Vagina (tissue), 2 donors: ENCODE results near the gene TNIP1. TPM values are rescaled to one million over a fixed set of nuclear protein-coding genes. Genes with fewer than 3 reads are reported as not detected.
A peak's percentile ranks its signal among the peaks of the same experiment; 100 is the strongest.

Source experiments
- DNase-seq, 2 donors: peaks; one replicate each; pipeline ENCODE4 v3.0.0-alpha.2; 2017; ENCODE audit errors: extremely low spot score in 2 of 2
- H3K27ac ChIP-seq: fragments of 200-600 bp; sonication (generic); one replicate; pipeline ENCODE4 v1.5.1; 2019
- H3K27me3 ChIP-seq: fragments of 200-600 bp; sonication (generic); one replicate; pipeline ENCODE4 v1.5.1; 2019
- H3K36me3 ChIP-seq, 2 donors: fragments of 200-600 bp; sonication (generic); one replicate each; pipeline ENCODE4 v1.5.1; 2017 to 2019
- H3K4me1 ChIP-seq: fragments of 200-600 bp; sonication (generic); one replicate; pipeline ENCODE4 v1.5.1; 2019
- H3K4me3 ChIP-seq, 2 donors: fragments of 200-600 bp; sonication (generic); 1 replicate in 1 of 2; 2 replicates in 1 of 2; pipeline ENCODE4 v1.5.1; 2016 to 2019
- H3K9me3 ChIP-seq: fragments of 200-600 bp; sonication (generic); one replicate; pipeline ENCODE4 v1.5.1; 2019
- POLR2A ChIP-seq, 2 donors: fragments of 450-650 bp; IDR thresholded peaks; one replicate each; pipeline ENCODE4 v1.6.1; 2017; ENCODE audit warnings: antibody characterized with exemption in 2 of 2, mild to moderate bottlenecking in 2 of 2, moderate library complexity in 2 of 2
- POLR2AphosphoS5 ChIP-seq, 2 donors: sonication (generic); formaldehyde crosslinking; IDR thresholded peaks; one replicate each; pipeline ENCODE4 v1.9.0; 2017; ENCODE audit warnings: antibody characterized with exemption in 2 of 2, mild to moderate bottlenecking in 2 of 2, low read depth in 1 of 2; ENCODE audit not compliant: insufficient read depth in 1 of 2
- intact Hi-C: fragments of 100-400 bp; cut with DNase I; formaldehyde crosslinking; loops from one replicate; pipeline ENCODE4 v1.15.1; 2023
- total RNA-seq: library from RNA; depleted of rRNA; stranded (reverse); fragments of >200 nt; gene quantifications from one replicate; pipeline ENCODE4 v1.2.3, GENCODE V29; 2016
- TF ChIP-seq, protein P1 (sequence below), 3 experiments: fragments of 450-650 bp in 2 of 3; fragments of 200-600 bp in 1 of 3; sonication (generic) in 1 of 3; IDR thresholded peaks; one replicate each; pipeline ENCODE4 v1.5.1; 2017 to 2019; ENCODE audit warnings: antibody characterized with exemption in 3 of 3, mild to moderate bottlenecking in 2 of 3, moderate library complexity in 2 of 3

The TNIP1 gene
- total RNA-seq, 1 donor from 2014 or later: 92.6 TPM

DNA sequence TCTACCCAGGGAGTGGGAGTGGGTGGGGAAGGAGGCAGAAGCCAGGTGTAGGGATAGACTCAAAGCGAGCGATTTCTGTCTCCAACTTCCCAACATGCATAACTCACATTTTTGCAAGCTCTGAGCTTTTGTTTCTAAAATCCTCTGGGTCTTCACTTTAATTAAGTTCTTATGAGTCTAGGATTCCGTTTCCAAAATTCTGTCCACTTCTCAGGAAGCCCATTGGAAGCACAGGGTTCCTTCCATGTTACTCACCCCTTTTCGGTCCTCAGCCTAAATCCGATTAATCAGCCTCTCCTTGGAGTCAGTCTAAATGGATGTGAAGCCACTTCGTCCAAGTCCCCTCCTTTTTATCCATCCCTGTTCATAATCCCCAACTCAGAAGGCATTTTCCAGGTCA, 59.1 kb downstream of the TNIP1 start:
- peak overlapping the region; percentile 94 for H3K27ac ChIP-seq
- H3K4me1 ChIP-seq: peaks cover 68% of the 10 kb centered on the region
- no peaks in the 10 kb centered on the region for H3K9me3 ChIP-seq
- TF ChIP-seq, protein P1, sequence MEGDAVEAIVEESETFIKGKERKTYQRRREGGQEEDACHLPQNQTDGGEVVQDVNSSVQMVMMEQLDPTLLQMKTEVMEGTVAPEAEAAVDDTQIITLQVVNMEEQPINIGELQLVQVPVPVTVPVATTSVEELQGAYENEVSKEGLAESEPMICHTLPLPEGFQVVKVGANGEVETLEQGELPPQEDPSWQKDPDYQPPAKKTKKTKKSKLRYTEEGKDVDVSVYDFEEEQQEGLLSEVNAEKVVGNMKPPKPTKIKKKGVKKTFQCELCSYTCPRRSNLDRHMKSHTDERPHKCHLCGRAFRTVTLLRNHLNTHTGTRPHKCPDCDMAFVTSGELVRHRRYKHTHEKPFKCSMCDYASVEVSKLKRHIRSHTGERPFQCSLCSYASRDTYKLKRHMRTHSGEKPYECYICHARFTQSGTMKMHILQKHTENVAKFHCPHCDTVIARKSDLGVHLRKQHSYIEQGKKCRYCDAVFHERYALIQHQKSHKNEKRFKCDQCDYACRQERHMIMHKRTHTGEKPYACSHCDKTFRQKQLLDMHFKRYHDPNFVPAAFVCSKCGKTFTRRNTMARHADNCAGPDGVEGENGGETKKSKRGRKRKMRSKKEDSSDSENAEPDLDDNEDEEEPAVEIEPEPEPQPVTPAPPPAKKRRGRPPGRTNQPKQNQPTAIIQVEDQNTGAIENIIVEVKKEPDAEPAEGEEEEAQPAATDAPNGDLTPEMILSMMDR (IDR thresholded peaks at IDR 0.05): no peak
- no peaks in the 10 kb centered on the region for H3K36me3 ChIP-seq
- DNase-seq: no peak
- no peaks in the 10 kb centered on the region for H3K27me3 ChIP-seq
- intact Hi-C loops: no loop called here
- H3K4me3 ChIP-seq: peak overlapping the region; percentile 77 to 86

DNA sequence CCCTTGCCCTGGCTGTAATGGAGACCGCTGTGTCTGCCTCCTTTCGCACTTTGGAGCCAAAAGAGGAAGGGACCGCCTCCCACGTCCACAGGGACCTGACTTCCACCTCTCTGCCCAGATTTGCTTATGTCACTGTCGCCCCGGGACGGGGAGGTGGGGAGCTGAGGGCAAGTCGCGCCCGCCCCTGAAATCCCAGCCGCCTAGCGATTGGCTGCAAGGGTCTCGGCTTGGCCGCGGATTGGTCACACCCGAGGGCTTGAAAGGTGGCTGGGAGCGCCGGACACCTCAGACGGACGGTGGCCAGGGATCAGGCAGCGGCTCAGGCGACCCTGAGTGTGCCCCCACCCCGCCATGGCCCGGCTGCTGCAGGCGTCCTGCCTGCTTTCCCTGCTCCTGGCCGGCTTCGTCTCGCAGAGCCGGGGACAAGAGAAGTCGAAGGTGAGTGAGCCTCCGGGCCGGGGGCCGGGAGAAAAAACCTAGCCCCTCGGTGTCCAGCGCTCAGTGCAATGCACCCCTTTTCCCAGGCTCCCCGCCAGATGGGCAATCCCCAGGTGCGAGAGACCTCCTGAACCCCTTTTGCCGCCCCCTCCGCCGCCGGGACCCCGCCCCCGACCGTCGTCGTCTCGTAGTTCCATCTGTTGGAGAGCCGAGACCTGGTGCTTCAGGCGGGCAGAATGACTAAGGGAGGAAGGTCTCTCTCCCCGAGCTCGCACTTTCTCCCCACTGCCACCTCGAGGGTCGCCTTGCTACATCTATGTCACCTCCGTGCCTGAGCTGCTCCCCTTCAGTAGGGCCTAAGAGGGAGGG, 60.3 kb downstream of the TNIP1 start, which contains the start of gene GPX3:
TSS of gene GPX3 (plus strand) at position 288 of the 807 bp plus-strand sequence. CDS start at position 352, 64 bp downstream.
- TF ChIP-seq POLR2AphosphoS5 (IDR thresholded peaks at IDR 0.05; ENCODE audit: insufficient read depth in 1 of 2, low read depth in 1 of 2): peak; percentile 88 to 94
- TF ChIP-seq, protein P1 (IDR thresholded peaks at IDR 0.05): no peak
- peak; percentile 63 to 86 for TF ChIP-seq POLR2A (IDR thresholded peaks at IDR 0.05)
- H3K9me3 ChIP-seq: no peaks in the 10 kb centered on the region
- peaks cover 55% of the 10 kb centered on the region for H3K4me1 ChIP-seq
- no peaks in the 10 kb centered on the region for H3K36me3 ChIP-seq
- H3K27me3 ChIP-seq: no peaks in the 10 kb centered on the region
- H3K27ac ChIP-seq: peak within 1 kb of the TSS; percentile 94
- peak within 1 kb of the TSS; percentile 77 to 86 for H3K4me3 ChIP-seq
- DNase-seq: no peak
- intact Hi-C loops: no loop called here

DNA sequence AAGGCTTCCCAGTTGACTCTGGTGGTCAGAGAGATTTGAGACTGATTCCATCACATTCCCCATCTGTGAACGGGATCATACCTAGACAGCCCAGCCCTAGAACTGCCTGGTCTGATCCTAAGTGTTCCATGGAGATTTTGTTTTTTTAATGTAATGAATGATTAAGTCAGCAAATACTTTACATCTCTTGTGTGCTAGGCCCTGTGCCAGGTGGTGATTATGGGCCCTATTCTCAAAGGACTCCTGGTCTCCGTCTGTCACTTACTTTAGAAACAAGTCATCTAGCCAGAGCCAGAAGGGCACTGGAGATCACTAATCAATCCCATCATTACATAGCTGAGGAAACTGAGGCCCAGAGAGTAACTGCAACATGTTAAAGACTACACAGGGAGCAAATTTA, 61.5 kb downstream of the TNIP1 start:
- Histone ChIP-seq H3K36me3 (no peaks in the 10 kb centered on the region), H3K9me3 (no peaks in the 10 kb centered on the region), H3K4me1 (peaks cover 44% of the 10 kb centered on the region), H3K27me3 (no peaks in the 10 kb centered on the region), H3K27ac (peak overlapping the region; percentile 94), H3K4me3 (no peak overlapping the region)
- no peak for DNase-seq
- intact Hi-C loops: no loop called here
- TF ChIP-seq, protein P1 (IDR thresholded peaks at IDR 0.05): no peak
- no peak for TF ChIP-seq POLR2A (IDR thresholded peaks at IDR 0.05)
- no peak for TF ChIP-seq POLR2AphosphoS5 (IDR thresholded peaks at IDR 0.05; ENCODE audit: insufficient read depth in 1 of 2, low read depth in 1 of 2)

DNA sequence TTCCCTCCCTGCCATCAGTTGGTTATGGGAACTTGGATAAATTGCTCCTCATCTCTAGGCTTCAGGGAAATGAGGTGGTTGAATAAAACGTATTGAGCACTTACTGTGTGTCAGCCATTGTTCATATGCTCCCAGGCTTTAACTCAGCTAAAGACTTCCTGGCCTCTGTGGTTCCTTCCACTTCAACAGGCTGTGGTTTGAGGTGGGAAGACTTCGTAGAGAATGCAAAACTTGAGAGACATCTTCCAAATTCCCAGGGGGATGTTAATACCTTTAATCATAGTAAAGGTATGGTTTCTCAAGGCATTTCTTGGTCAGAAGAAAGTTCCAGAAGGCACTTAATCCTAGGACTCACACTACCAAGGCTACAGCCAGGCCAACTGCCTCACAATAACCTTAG, 62.0 kb downstream of the TNIP1 start:
- Histone ChIP-seq H3K4me3 (no peak overlapping the region), H3K9me3 (no peaks in the 10 kb centered on the region), H3K27me3 (no peaks in the 10 kb centered on the region), H3K36me3 (no peaks in the 10 kb centered on the region), H3K27ac (no peak overlapping the region), H3K4me1 (peaks cover 39% of the 10 kb centered on the region)
- no peak for DNase-seq
- TF ChIP-seq, protein P1 (IDR thresholded peaks at IDR 0.05): no peak
- no peak for TF ChIP-seq POLR2A (IDR thresholded peaks at IDR 0.05)
- TF ChIP-seq POLR2AphosphoS5 (IDR thresholded peaks at IDR 0.05; ENCODE audit: insufficient read depth in 1 of 2, low read depth in 1 of 2): no peak
- intact Hi-C loops: no loop called here

DNA sequence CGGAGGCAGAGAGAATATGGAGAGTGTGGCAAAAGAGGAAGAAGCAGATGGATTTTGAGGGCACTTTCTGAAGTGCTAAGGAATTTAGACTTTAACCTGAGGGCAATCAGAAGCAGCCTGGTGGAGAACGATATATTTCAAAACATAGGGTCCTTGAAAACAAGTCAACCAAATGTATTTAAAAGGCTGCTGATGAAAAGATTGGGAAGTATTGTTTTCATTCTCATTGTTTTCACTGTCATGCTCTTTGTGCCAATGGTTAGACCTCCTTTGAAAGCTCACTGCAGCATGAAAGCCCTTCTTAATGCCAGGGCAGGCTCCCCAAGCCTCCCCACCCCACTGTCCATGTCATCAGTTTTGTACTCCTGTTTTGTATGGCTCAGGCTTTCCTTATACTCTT, 62.9 kb downstream of the TNIP1 start:
- Histone ChIP-seq H3K4me3 (no peak overlapping the region), H3K4me1 (peaks cover 29% of the 10 kb centered on the region), H3K36me3 (no peaks in the 10 kb centered on the region), H3K27ac (no peak overlapping the region), H3K27me3 (no peaks in the 10 kb centered on the region), H3K9me3 (no peaks in the 10 kb centered on the region)
- no peak for TF ChIP-seq POLR2A (IDR thresholded peaks at IDR 0.05)
- no peak for TF ChIP-seq POLR2AphosphoS5 (IDR thresholded peaks at IDR 0.05; ENCODE audit: insufficient read depth in 1 of 2, low read depth in 1 of 2)
- TF ChIP-seq, protein P1 (IDR thresholded peaks at IDR 0.05): no peak
- no peak for DNase-seq
- intact Hi-C loops: no loop called here
